Epithelial cell of esophagus (primary cell): ENCODE results near the gene KRT33B.
"Not testable (repeated sequence)": the region's sequence is repeated elsewhere in the genome, so short reads cannot be mapped to it uniquely, and the experiment has no call there.

Source experiments
- DNase-seq: peaks from one replicate; pipeline ENCODE4 v3.0.0; 2010; ENCODE audit warnings: low read depth
- H3K4me3 ChIP-seq: 2 replicates; pipeline ENCODE4 v1.5.1; 2011; ENCODE audit warnings: mild to moderate bottlenecking, low read length, control low read depth
- CTCF ChIP-seq: IDR thresholded peaks from 2 replicates; pipeline ENCODE4 v1.5.1; 2011; ENCODE audit warnings: low read depth, mild to moderate bottlenecking, low read length, control low read depth, inconsistent platforms; ENCODE audit not compliant: insufficient read depth; ENCODE audit errors: missing control alignments

Gene KRT33B

GRCh38 chr17:41386227-41386626 is 16.6 kb upstream of the KRT33B start:
- TF ChIP-seq CTCF: no peak
- DNase-seq: no peak
- no peak overlapping the region for H3K4me3 ChIP-seq

GRCh38 chr17:41383690-41384089 is 14.1 kb upstream of the KRT33B start:
- no peak overlapping the region for H3K4me3 ChIP-seq
- TF ChIP-seq CTCF: no peak
- DNase-seq: no peak

- no peak overlapping the region for H3K4me3 ChIP-seq
- peak; percentile 76 for DNase-seq
- TF ChIP-seq CTCF: no peak
These were observed 12.8 kb upstream of the KRT33B start for GRCh38 chr17:41382394-41382793.

- not testable (repeated sequence) for DNase-seq
These were observed 12.3 kb upstream of the KRT33B start, which contains the start of gene KRT34 for GRCh38 chr17:41381943-41382342. KRT34 (minus strand) TSS chr17:41382306; CDS start chr17:41382246, 60 bp downstream.

GRCh38 chr17:41380091-41380490 is 10.5 kb upstream of the KRT33B start:
- DNase-seq: peak; percentile 91
- H3K4me3 ChIP-seq: not testable (repeated sequence)

More at GRCh38 chr17:41381943-41382342, 12.3 kb upstream of the KRT33B start, which contains the start of gene KRT34:
- not testable (repeated sequence) for H3K4me3 ChIP-seq

GRCh38 chr17:41377546-41377945 is 7.9 kb upstream of the KRT33B start:
- peak; percentile 25 for DNase-seq
- no peak for TF ChIP-seq CTCF

GRCh38 chr17:41369023-41369422 is 590 bp downstream of the KRT33B start:
- DNase-seq: no peak
- no peak for TF ChIP-seq CTCF
- no peak overlapping the region for H3K4me3 ChIP-seq

More at GRCh38 chr17:41377546-41377945, 7.9 kb upstream of the KRT33B start:
- no peak overlapping the region for H3K4me3 ChIP-seq

GRCh38 chr17:41367426-41368075 is 2.1 kb downstream of the KRT33B start:
- no peak overlapping the region for H3K4me3 ChIP-seq
- TF ChIP-seq CTCF: no peak
- peak; percentile 74 for DNase-seq
